ENCODE data around the gene RASIP1.
A peak's percentile ranks its signal among the peaks of the same experiment; 100 is the strongest.
"Not testable (repeated sequence)": the region's sequence is repeated elsewhere in the genome, so short reads cannot be mapped to it uniquely, and the experiment has no call there.

The RASIP1 gene

GRCh38 chr19:48720251-48720612 lies 20.2 kb downstream of the RASIP1 start:
- no peak for DNase-seq (ENCODE audit: extremely low read depth, insufficient read length)
- Histone ChIP-seq H3K27me3 (replicated peaks; ENCODE audit: control insufficient read depth, insufficient read depth, low read length) (no peaks in the 10 kb centered on the region), H3K4me3 (replicated peaks; ENCODE audit: low read depth, low read length) (peak overlapping the region; percentile 65), H3K36me3 (ENCODE audit: control insufficient read depth, insufficient read depth, low read length) (no peaks in the 10 kb centered on the region)
- no peak for TF ChIP-seq CTCF (IDR thresholded peaks at IDR 0.05; ENCODE audit: insufficient read depth, low read length, poor library complexity, severe bottlenecking)

- Histone ChIP-seq H3K27me3 (replicated peaks; ENCODE audit: control insufficient read depth, insufficient read depth, low read length) (no peaks in the 10 kb centered on the region), H3K4me3 (replicated peaks; ENCODE audit: low read depth, low read length) (peak within 1 kb of the TSS; percentile 65), H3K36me3 (ENCODE audit: control insufficient read depth, insufficient read depth, low read length) (no peaks in the 10 kb centered on the region)
- DNase-seq (ENCODE audit: extremely low read depth, insufficient read length) = no peak
- no peak for TF ChIP-seq CTCF (IDR thresholded peaks at IDR 0.05; ENCODE audit: insufficient read depth, low read length, poor library complexity, severe bottlenecking)
These were observed 20.9 kb downstream of the RASIP1 start, which contains the start of gene MAMSTR for GRCh38 chr19:48719263-48720171. MAMSTR (minus strand) TSS chr19:48719725; CDS start chr19:48719031, 694 bp downstream.

- no peak overlapping the region for H3K4me3 ChIP-seq (replicated peaks; ENCODE audit: low read depth, low read length)
- no peak for DNase-seq (ENCODE audit: extremely low read depth, insufficient read length)
- no peak for TF ChIP-seq CTCF (IDR thresholded peaks at IDR 0.05; ENCODE audit: insufficient read depth, low read length, poor library complexity, severe bottlenecking)
- no peaks in the 10 kb centered on the region for H3K27me3 ChIP-seq (replicated peaks; ENCODE audit: control insufficient read depth, insufficient read depth, low read length)
- H3K36me3 ChIP-seq (ENCODE audit: control insufficient read depth, insufficient read depth, low read length) = no peaks in the 10 kb centered on the region
These were observed 21.6 kb downstream of the RASIP1 start for GRCh38 chr19:48718711-48719231.

GRCh38 chr19:48718106-48718505 lies 22.3 kb downstream of the RASIP1 start:
- H3K27me3 ChIP-seq (replicated peaks; ENCODE audit: control insufficient read depth, insufficient read depth, low read length); DNase-seq (ENCODE audit: extremely low read depth, insufficient read length); H3K36me3 ChIP-seq (ENCODE audit: control insufficient read depth, insufficient read depth, low read length); H3K4me3 ChIP-seq (replicated peaks; ENCODE audit: low read depth, low read length): not testable (repeated sequence)

- no peak for TF ChIP-seq CTCF (IDR thresholded peaks at IDR 0.05; ENCODE audit: insufficient read depth, low read length, poor library complexity, severe bottlenecking)
These were observed 23.7 kb downstream of the RASIP1 start for GRCh38 chr19:48716562-48717291.

GRCh38 chr19:48715681-48716171 lies 24.7 kb downstream of the RASIP1 start:
- DNase-seq (ENCODE audit: extremely low read depth, insufficient read length) = no peak
- Histone ChIP-seq H3K4me3 (replicated peaks; ENCODE audit: low read depth, low read length) (no peak overlapping the region), H3K27me3 (replicated peaks; ENCODE audit: control insufficient read depth, insufficient read depth, low read length) (no peaks in the 10 kb centered on the region), H3K36me3 (ENCODE audit: control insufficient read depth, insufficient read depth, low read length) (no peaks in the 10 kb centered on the region)
- no peak for TF ChIP-seq CTCF (IDR thresholded peaks at IDR 0.05; ENCODE audit: insufficient read depth, low read length, poor library complexity, severe bottlenecking)

More at GRCh38 chr19:48716562-48717291, 23.7 kb downstream of the RASIP1 start:
- Histone ChIP-seq H3K27me3 (replicated peaks; ENCODE audit: control insufficient read depth, insufficient read depth, low read length) (no peaks in the 10 kb centered on the region), H3K36me3 (ENCODE audit: control insufficient read depth, insufficient read depth, low read length) (no peaks in the 10 kb centered on the region), H3K4me3 (replicated peaks; ENCODE audit: low read depth, low read length) (no peak overlapping the region)
- DNase-seq (ENCODE audit: extremely low read depth, insufficient read length) = no peak

Measured in GM06990 (cell line).